H1 (cell line): ENCODE results near the gene RNF43. TPM values are rescaled to one million over a fixed set of nuclear protein-coding genes. Genes with fewer than 3 reads are reported as not detected.

Experiments used
- CBX8 ChIP-seq: fragments of 300-800, 300-1000 bp; sonication (generic); IDR thresholded peaks from 2 replicates; pipeline ENCODE4 v1.7.1; 2016; ENCODE audit warnings: low read depth, low read length, borderline replicate concordance
- CTBP2 ChIP-seq: IDR thresholded peaks from 2 replicates; pipeline ENCODE4 v1.7.0; 2011; ENCODE audit warnings: borderline replicate concordance, mild to moderate bottlenecking, moderate library complexity, mixed read lengths, low read length; ENCODE audit not compliant: insufficient read depth, insufficient read length
- EP300 ChIP-seq, 2 experiments: IDR thresholded peaks; 1 replicate in 1 of 2; 2 replicates in 1 of 2; pipeline ENCODE4 v1.6.1; 2011 to 2012; ENCODE audit warnings: low read depth in 2 of 2, low read length in 2 of 2, mild to moderate bottlenecking in 2 of 2, borderline replicate concordance in 1 of 2, inconsistent platforms in 1 of 2, moderate library complexity in 1 of 2
- EZH2 ChIP-seq: fragments of 200-600 bp; sonication (generic); IDR thresholded peaks from 2 replicates; pipeline ENCODE4 v1.7.1; 2012; ENCODE audit warnings: low read depth, mild to moderate bottlenecking, moderate library complexity, low read length, inconsistent platforms; ENCODE audit not compliant: severe bottlenecking
- KDM5A ChIP-seq: fragments of 200-600 bp; IDR thresholded peaks from 2 replicates; pipeline ENCODE4 v1.7.1; 2012; ENCODE audit warnings: mild to moderate bottlenecking, low read length, inconsistent platforms, mixed read lengths
- MAFK ChIP-seq: IDR thresholded peaks from 2 replicates; pipeline ENCODE4 v1.6.1; 2012; ENCODE audit warnings: low read depth, mild to moderate bottlenecking, improper control_type of control experiment, low read length
- MAX ChIP-seq: IDR thresholded peaks from 2 replicates; pipeline ENCODE4 v1.6.1; 2012; ENCODE audit warnings: inconsistent platforms
- NRF1 ChIP-seq: IDR thresholded peaks from 2 replicates; pipeline ENCODE4 v1.6.1; 2011; ENCODE audit warnings: mild to moderate bottlenecking, low read depth, low read length, improper control_type of control experiment
- PHF8 ChIP-seq: fragments of 200-600 bp; sonication (generic); conservative IDR thresholded peaks from 2 replicates; pipeline ENCODE4 v1.7.1; 2012; ENCODE audit warnings: low read depth, mild to moderate bottlenecking, inconsistent platforms, low read length, moderate library complexity
- POLR2AphosphoS5 ChIP-seq: IDR thresholded peaks from 2 replicates; pipeline ENCODE4 v1.6.1; 2011; ENCODE audit warnings: low read depth, low read length
- RFX5 ChIP-seq: IDR thresholded peaks from 2 replicates; pipeline ENCODE4 v1.6.1; 2011; ENCODE audit warnings: low read depth, low read length, improper control_type of control experiment, borderline replicate concordance
- RNF2 ChIP-seq: fragments of 200-900, 300-1000 bp; sonication (generic); IDR thresholded peaks from 2 replicates; pipeline ENCODE4 v1.7.1; 2016; ENCODE audit warnings: borderline replicate concordance, low read depth, mild to moderate bottlenecking, antibody characterized with exemption, low read length; ENCODE audit not compliant: poor library complexity, severe bottlenecking; ENCODE audit errors: missing control alignments
- RXRA ChIP-seq: IDR thresholded peaks from 2 replicates; pipeline ENCODE4 v1.6.1; 2011; ENCODE audit warnings: low read depth, mild to moderate bottlenecking, low read length, moderate library complexity; ENCODE audit not compliant: insufficient read depth
- SIN3A ChIP-seq, 2 experiments: IDR thresholded peaks in 1 of 2; conservative IDR thresholded peaks in 1 of 2; 2 replicates each; pipeline ENCODE4 v1.6.1; 2011 to 2012; ENCODE audit warnings: low read length in 2 of 2, improper control_type of control experiment in 1 of 2, low read depth in 1 of 2, mild to moderate bottlenecking in 1 of 2
- SIRT6 ChIP-seq: IDR thresholded peaks from one replicate; pipeline ENCODE4 v1.7.1; 2012; ENCODE audit warnings: low read length, inconsistent platforms
- TBP ChIP-seq: IDR thresholded peaks from 2 replicates; pipeline ENCODE4 v1.6.1; 2011; ENCODE audit warnings: low read depth, low read length, improper control_type of control experiment
- TEAD4 ChIP-seq: IDR thresholded peaks from 2 replicates; pipeline ENCODE4 v1.6.1; 2012; ENCODE audit warnings: low read depth, low read length, inconsistent platforms, mixed read lengths
- polyA plus RNA-seq, 7 experiments: library from polyadenylated mRNA; depleted of rRNA in 3 of 7; stranded (reverse) in 5 of 7; unstranded in 2 of 7; fragments of >200 nt in 5 of 7; fragments of 200-250 nt in 2 of 7; gene quantifications; 1 replicate in 5 of 7; 2 replicates in 1 of 7; 4 replicates in 1 of 7; pipeline versions ENCODE4 v1.2.1 to v1.2.3, GENCODE V29; 2011 to 2013; ENCODE audit warnings: missing spikeins in 2 of 7, mixed read lengths in 2 of 7
- total RNA-seq: library from RNA; stranded (reverse); fragmentation: NEBNext Ultra II Directional; extraction: Animal tissue kit (Norgen Biotek cat#: 25700); gene quantifications from 2 replicates; pipeline ENCODE4 v1.2.1, GENCODE V29; 2021
- TF ChIP-seq, protein P1 (sequence below): IDR thresholded peaks from 2 replicates; pipeline ENCODE4 v1.6.1; 2012; ENCODE audit warnings: low read length, inconsistent platforms
- TF ChIP-seq, protein P2 (sequence below): IDR thresholded peaks from 2 replicates; pipeline ENCODE4 v1.6.1; 2011; ENCODE audit warnings: low read depth, mild to moderate bottlenecking, low read length; ENCODE audit not compliant: insufficient read depth

Gene RNF43
- total and polyA plus RNA-seq, 2 of the 8 experiments (the other 6 are each of a cell fraction or from before 2014, with no cell fraction given) = 0.89 to 1.5 TPM

DNA sequence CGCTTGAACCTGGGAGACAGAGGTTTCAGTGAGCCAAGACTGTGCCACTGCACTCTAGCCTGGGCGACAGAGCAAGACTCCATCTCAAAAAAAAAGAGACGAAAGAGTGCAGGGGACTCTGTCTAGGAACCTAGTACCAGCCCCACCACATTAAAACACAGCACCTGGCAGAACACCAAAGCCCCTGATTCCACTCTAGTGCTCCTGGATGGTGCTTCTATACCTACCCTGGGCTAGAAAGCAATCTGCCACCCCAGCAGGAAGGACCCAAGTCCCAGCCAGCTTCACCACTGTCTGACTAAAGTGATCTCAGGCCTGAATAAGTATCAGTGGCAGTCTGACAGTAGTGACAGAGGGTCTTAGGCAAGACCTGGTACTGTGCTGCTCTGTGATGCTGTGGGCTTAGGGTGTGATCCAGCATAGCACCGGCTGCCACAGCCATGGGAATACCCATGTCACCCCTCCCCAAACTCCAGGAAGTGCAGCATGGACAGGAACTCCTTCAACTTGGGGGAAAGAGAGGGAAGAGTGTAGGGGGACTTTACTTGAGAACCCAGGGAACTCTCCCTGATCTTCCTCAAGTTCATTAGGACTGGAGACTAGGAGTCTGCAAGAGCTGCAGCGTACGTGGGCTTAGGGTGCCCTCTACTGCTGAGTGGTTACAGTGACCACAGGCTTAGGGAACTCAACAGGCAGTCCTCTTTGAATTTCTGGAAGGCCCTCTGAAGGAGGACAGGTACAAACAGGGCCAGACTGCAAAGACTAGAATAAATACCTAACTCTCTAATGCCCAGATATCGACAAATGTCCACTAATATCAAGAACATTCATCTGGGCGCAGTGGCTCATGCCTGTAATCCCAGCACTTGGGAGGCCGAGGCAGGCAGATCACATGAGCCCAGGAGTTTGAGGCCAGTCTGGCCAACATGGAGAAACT lies 30.0 kb upstream of the RNF43 start (continued):
- TF ChIP-seq TEAD4 = peak; percentile 34; the same call in 1 of the 2 replicates
- TF ChIP-seq RNF2 = no peak
- no peak for TF ChIP-seq PHF8
- TF ChIP-seq, protein P1, sequence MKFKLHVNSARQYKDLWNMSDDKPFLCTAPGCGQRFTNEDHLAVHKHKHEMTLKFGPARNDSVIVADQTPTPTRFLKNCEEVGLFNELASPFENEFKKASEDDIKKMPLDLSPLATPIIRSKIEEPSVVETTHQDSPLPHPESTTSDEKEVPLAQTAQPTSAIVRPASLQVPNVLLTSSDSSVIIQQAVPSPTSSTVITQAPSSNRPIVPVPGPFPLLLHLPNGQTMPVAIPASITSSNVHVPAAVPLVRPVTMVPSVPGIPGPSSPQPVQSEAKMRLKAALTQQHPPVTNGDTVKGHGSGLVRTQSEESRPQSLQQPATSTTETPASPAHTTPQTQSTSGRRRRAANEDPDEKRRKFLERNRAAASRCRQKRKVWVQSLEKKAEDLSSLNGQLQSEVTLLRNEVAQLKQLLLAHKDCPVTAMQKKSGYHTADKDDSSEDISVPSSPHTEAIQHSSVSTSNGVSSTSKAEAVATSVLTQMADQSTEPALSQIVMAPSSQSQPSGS = no peak
- TF ChIP-seq EZH2 = no peak
- no peak for TF ChIP-seq POLR2AphosphoS5
- 0 out of 3 replicates have a peak, but pooled peaks of 1 of the 2 experiments have one; percentile 5 for TF ChIP-seq EP300 (IDR thresholded peaks at IDR 0.05; ENCODE audit: borderline replicate concordance in 1 of 2, low read depth in 2 of 2, low read length in 2 of 2)
- TF ChIP-seq SIN3A (conservative IDR thresholded peaks at IDR 0.05 in 1 of 2, IDR thresholded peaks at IDR 0.05 in 1 of 2; ENCODE audit: low read depth in 1 of 2, low read length in 2 of 2) = no peak; a peak in 1 of 4 replicates
- TF ChIP-seq, protein P2, sequence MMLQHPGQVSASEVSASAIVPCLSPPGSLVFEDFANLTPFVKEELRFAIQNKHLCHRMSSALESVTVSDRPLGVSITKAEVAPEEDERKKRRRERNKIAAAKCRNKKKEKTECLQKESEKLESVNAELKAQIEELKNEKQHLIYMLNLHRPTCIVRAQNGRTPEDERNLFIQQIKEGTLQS = no peak
- no peak for TF ChIP-seq CTBP2
- TF ChIP-seq RFX5 = no peak
- TF ChIP-seq NRF1 = no peak
- no peak for TF ChIP-seq RXRA
- TF ChIP-seq TBP = peak; percentile 60
- no peak for TF ChIP-seq MAX
- TF ChIP-seq MAFK = no peak
- no peak for TF ChIP-seq CBX8
- TF ChIP-seq KDM5A = no peak
- TF ChIP-seq SIRT6 = no peak
